Measurements from ENCODE around the gene CGREF1.
"Not testable (repeated sequence)": the region's sequence is repeated elsewhere in the genome, so short reads cannot be mapped to it uniquely, and the experiment has no call there.

DNA sequence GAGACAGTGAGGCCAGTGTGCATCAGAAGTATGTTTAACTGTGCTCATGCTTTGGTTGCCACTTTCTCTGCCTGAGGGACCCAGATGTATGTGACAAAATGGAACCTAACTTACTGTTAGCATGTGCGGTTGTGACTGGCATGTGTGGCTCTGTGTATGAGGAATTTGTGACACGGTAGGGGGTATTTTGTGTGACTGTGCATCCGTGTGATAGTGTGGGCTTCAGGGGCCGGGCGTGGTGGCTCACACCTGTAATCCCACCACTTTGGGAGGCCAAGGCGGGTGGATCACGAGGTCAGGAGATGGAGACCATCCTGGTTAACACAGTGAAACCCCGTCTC is 372 bp upstream of the CGREF1 start:
- TF ChIP-seq, protein P1, sequence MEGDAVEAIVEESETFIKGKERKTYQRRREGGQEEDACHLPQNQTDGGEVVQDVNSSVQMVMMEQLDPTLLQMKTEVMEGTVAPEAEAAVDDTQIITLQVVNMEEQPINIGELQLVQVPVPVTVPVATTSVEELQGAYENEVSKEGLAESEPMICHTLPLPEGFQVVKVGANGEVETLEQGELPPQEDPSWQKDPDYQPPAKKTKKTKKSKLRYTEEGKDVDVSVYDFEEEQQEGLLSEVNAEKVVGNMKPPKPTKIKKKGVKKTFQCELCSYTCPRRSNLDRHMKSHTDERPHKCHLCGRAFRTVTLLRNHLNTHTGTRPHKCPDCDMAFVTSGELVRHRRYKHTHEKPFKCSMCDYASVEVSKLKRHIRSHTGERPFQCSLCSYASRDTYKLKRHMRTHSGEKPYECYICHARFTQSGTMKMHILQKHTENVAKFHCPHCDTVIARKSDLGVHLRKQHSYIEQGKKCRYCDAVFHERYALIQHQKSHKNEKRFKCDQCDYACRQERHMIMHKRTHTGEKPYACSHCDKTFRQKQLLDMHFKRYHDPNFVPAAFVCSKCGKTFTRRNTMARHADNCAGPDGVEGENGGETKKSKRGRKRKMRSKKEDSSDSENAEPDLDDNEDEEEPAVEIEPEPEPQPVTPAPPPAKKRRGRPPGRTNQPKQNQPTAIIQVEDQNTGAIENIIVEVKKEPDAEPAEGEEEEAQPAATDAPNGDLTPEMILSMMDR (IDR thresholded peaks at IDR 0.05) = not testable (repeated sequence)
- not testable (repeated sequence) for TF ChIP-seq POLR2A (IDR thresholded peaks at IDR 0.05)
